HG03159 (cell line): ENCODE data around the gene CCDC85A.

ENCODE experiments used
- ATAC-seq: cut with Tn5 transposase; IDR thresholded peaks from one replicate; pipeline ENCODE4 v1.9.1; 2021; ENCODE audit warnings: mild to moderate bottlenecking, moderate library complexity; ENCODE audit not compliant: unreplicated experiment

CCDC85A gene

DNA sequence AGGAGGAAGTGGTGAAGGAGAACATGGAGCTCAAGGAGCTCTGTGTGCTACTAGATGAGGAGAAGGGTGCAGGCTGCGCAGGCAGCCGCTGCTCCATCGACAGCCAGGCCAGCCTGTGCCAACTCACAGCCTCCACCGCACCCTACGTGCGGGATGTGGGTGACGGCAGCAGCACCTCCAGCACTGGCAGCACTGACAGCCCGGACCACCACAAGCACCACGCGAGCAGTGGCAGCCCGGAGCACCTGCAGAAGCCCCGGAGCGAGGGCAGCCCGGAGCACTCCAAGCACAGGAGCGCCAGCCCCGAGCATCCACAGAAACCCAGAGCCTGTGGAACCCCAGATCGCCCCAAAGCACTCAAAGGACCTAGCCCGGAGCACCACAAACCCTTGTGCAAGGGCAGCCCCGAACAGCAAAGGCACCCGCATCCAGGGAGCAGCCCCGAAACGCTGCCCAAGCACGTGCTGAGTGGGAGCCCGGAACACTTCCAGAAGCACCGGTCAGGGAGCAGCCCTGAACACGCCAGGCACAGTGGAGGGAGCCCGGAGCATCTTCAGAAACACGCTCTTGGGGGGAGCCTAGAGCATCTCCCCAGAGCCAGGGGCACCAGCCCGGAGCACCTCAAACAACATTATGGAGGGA is 9.0 kb downstream of the CCDC85A start:
- ATAC-seq, result no peak

DNA sequence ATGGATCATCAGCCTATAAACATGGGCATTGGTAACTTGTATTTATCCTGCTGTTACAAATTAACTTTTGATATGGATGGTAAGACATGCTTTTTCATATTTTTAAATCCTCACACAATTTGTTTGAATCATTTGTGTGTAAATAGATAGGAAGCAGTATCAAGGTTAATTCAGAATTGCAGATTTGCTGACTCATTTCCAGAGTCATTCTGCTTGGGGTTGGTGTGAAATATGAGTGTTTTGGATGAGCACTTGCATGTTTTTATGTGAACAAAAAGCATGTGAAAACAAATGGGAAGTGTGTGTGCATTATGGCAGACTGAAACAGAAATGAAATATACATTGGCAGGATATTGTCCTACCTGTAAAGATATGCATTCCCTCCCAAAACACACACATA is 11.8 kb downstream of the CCDC85A start:
- ATAC-seq, result no peak

DNA sequence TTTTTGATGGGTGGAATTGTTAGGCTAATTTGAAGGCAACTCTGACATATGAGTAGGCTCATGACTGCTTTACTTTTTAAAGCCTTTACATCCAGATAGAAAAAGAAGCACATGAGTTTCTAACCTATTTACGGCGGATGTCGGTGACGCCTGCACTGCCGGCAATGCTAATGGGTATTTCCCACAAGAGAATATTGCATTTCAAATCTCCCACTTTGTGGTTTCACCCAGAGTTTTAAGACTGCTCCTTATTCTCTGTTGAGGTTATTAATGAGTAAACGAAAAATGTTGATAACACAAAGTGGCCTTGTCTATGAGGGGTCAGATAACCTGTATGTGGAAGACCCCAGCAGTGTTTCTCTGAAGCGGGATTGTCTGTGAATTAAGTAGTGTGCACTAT is 14.0 kb downstream of the CCDC85A start:
- ATAC-seq, result no peak

DNA sequence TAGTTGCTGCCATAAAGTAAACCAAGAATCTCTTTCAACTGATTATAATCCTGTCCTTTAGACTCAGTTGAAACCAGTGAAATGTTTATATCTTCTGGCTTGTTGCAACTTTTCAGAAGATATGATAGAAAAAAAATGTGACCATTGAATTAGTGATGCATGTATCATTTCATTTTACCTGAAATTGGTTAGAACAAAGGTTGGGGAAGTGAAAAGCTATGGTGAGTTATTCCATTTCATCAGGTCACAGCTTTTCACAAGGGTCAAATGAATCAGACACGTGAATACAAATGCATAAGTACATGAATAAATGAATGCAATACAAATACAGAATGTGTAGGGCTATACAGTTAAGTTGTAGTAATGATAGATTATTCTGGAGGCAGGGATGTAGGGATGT is 15.1 kb downstream of the CCDC85A start:
- no peak for ATAC-seq

- no peak for ATAC-seq
Measured at GRCh38 chr2:56199492-56199891, 15.7 kb downstream of the CCDC85A start.

DNA sequence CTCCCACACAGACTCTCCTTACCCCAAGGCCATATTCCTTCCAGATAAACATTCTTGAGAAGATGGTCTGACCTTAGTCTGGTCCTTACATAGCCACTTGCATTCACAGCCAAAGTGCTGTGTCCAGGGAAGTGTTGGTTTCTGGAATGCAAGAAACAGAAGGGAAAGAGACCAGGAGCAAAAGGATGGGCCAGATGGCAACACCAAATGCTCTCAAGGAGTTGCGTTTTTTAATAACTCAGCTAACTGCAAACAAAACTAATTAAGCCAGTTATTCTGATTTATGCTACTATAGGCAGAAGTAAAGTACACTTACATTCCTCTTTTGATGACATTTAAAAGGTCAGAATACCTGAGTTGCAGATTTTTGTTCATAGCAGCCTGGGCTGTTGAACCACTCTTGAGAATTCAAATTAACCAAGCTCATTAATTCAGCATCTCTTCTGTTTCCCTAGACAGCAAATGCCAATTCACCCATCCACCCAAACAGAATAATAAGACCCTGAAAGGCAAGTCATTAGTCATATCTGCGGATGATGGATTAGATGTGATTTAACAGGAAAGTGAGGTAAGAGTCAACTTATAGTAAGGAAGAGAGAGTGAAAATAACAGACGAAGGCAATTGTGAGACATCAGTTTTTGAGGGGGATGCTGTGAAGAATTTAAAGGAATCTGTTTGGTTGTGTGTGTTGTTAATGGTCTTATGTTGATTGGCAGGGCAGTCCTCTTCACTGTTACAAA is 18.8 kb downstream of the CCDC85A start:
- no peak for ATAC-seq

GRCh38 chr2:56204556-56204955 is 20.8 kb downstream of the CCDC85A start:
- no peak for ATAC-seq

- no peak for ATAC-seq
Measured at GRCh38 chr2:56206250-56206649, 22.5 kb downstream of the CCDC85A start.

GRCh38 chr2:56207760-56208159 is 24.0 kb downstream of the CCDC85A start:
- ATAC-seq, result no peak

DNA sequence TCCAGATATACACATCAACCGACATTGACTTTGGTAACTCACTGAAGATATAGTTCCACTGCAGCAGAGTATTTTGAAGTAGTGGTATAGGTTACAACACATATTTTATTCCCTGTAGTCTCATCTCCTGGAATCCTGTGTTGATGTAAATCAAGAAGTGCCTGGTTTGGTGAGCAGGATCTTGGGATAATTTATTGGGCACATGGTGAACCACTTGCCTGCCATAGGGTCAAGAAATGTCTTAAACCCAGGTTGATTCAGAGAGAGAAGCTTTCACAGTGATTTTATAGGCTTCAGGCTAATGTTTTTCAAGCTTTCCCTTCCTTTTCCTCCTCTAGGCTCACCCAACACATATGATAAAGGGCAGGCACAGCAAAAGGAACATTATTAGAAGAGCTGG is 24.6 kb downstream of the CCDC85A start:
- no peak for ATAC-seq

- no peak for ATAC-seq
Measured at GRCh38 chr2:56209701-56210100, 25.9 kb downstream of the CCDC85A start.

- no peak for ATAC-seq
Measured at GRCh38 chr2:56210291-56210690, 26.5 kb downstream of the CCDC85A start.

DNA sequence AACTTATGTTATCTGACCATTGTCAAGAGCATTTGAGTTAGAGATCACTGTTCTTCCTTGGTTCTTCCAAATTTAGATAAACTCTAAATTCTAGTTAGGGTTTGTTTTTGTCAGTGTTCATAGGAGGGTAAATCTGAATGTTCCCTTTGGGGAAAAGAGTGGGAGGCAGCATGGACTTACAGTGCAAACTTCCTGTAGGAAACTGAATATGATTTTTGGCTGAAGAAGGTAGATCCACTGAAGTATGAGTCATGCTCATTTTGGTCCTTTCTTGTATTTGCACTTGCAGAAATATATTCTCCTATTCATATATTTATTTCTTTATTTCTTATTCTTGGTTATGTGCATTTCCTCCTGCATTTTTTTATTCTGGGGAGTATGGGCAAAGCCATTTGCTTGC is 27.3 kb downstream of the CCDC85A start:
- ATAC-seq, result no peak

GRCh38 chr2:56215911-56216310 is 32.1 kb downstream of the CCDC85A start:
- no peak for ATAC-seq

DNA sequence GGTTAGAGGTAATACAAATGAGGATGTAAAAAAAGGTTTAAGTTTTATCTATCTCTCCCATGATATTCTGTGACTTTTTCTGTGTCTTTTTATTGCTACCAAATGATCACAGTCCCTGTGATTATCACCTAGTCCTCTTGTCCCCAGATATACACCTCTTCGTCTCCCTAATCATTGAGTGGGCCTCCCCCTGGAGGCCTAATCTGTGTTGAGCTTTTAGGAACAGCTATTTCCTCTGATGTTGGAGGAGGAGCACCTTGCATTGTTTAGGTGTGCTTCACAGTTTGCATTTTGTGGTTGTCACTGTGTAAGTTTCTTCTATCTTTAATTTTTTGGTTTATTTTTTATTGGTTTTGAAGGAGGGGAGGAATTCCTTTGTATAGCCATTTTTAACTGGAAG is 33.3 kb downstream of the CCDC85A start:
- ATAC-seq, result no peak

GRCh38 chr2:56222481-56222880 is 38.7 kb downstream of the CCDC85A start:
- no peak for ATAC-seq

GRCh38 chr2:56224316-56224715 is 40.5 kb downstream of the CCDC85A start:
- no peak for ATAC-seq

GRCh38 chr2:56227811-56228210 is 44.0 kb downstream of the CCDC85A start:
- ATAC-seq, result no peak

- ATAC-seq, result no peak
Measured at GRCh38 chr2:56229397-56230060, 45.7 kb downstream of the CCDC85A start.

DNA sequence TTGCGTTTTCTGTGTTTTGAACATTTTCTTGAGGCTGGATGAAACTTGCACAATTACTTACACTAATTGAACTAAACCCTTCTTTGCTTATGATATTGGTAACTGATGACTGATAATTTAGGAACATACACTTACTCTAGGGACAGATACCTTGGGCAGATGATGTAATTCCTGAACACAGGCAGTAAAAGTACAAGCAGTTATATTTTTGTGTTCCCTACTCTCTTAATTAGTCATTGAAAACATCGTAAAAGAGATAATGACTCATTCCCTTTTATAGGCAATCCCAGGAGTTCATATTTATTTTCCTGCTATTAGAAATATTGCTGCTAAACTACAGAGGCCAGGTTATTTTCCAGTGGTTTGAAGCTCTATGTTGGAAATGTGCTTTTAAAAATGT is 46.4 kb downstream of the CCDC85A start:
- ATAC-seq, result no peak

DNA sequence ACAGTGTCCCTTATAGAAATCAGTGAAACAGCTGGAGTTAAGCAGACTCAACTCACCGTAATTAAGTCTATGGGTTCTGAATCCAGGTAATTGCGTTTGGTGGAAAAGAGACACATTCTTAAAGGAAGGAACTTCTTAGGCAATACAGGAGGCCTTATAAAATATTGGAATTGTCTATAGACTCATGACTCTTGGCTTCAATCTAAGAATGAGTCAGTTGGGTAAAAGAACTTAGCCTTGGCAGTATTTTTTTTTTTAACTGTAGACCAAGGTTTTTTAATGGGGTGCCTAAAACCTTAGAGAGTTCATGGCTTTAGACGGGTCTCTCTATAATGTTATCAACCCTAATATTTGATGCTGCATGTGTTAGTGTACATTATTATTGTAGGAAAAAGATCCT is 47.6 kb downstream of the CCDC85A start:
- no peak for ATAC-seq

- ATAC-seq, result no peak
Measured at GRCh38 chr2:56232912-56233311, 49.1 kb downstream of the CCDC85A start.
